Activated T-cell treated with anti-CD3 and anti-CD28 coated beads for 48 hours (primary cell): ENCODE data around the gene LMOD2.

Experiments used
- DNase-seq: peaks from one replicate; pipeline ENCODE4 v3.0.0-alpha.2; 2020; ENCODE audit warnings: low read depth

The LMOD2 gene

GRCh38 chr7:123673752-123674398 lies 18.2 kb downstream of the LMOD2 start:
- DNase-seq, result no peak

GRCh38 chr7:123674399-123675180 lies 18.9 kb downstream of the LMOD2 start:
- DNase-seq, result no peak

- DNase-seq, result no peak
Observed at GRCh38 chr7:123675181-123675473, 19.5 kb downstream of the LMOD2 start.

- no peak for DNase-seq
Observed at GRCh38 chr7:123677061-123677715, 21.5 kb downstream of the LMOD2 start.

GRCh38 chr7:123679614-123680013 lies 23.9 kb downstream of the LMOD2 start:
- no peak for DNase-seq

GRCh38 chr7:123680580-123680979 lies 24.9 kb downstream of the LMOD2 start:
- no peak for DNase-seq

- no peak for DNase-seq
Observed at GRCh38 chr7:123681561-123681960, 25.9 kb downstream of the LMOD2 start.

GRCh38 chr7:123682690-123683089 lies 27.0 kb downstream of the LMOD2 start:
- DNase-seq, result no peak

GRCh38 chr7:123687161-123687560 lies 31.5 kb downstream of the LMOD2 start:
- DNase-seq, result no peak

GRCh38 chr7:123687727-123688126 lies 32.1 kb downstream of the LMOD2 start:
- no peak for DNase-seq

- DNase-seq, result no peak
Observed at GRCh38 chr7:123689250-123689649, 33.6 kb downstream of the LMOD2 start.

GRCh38 chr7:123690550-123690949 lies 34.9 kb downstream of the LMOD2 start:
- no peak for DNase-seq

GRCh38 chr7:123692471-123692877 lies 36.8 kb downstream of the LMOD2 start:
- DNase-seq, result no peak

GRCh38 chr7:123695944-123696677 lies 40.4 kb downstream of the LMOD2 start:
- no peak for DNase-seq

- no peak for DNase-seq
Observed at GRCh38 chr7:123705211-123705901, 49.7 kb downstream of the LMOD2 start.

- no peak for DNase-seq
Observed at GRCh38 chr7:123709525-123709924, 53.9 kb downstream of the LMOD2 start.

- no peak for DNase-seq
Observed at GRCh38 chr7:123710683-123711082, 55.0 kb downstream of the LMOD2 start.

- DNase-seq, result no peak
Observed at GRCh38 chr7:123711832-123712293, 56.2 kb downstream of the LMOD2 start.

GRCh38 chr7:123712619-123713018 lies 57.0 kb downstream of the LMOD2 start:
- DNase-seq, result no peak
